ENCODE measurements around the gene WDR27.
"Not testable (repeated sequence)": the region's sequence is repeated elsewhere in the genome, so short reads cannot be mapped to it uniquely, and the experiment has no call there.

The WDR27 gene

GRCh38 chr6:169707772-169708171, 5.9 kb upstream of the WDR27 start:
- H3K36me3 ChIP-seq (ENCODE audit: control insufficient read depth, insufficient read depth, low read length) = peaks cover 29% of the 10 kb centered on the region
- H3K9me3 ChIP-seq (ENCODE audit: control insufficient read depth, low read length) = no peaks in the 10 kb centered on the region
- WGBS, 2 experiments (ENCODE audit: insufficient coverage in 2 of 2) = 70 to 94% methylated on average over 2 of the region's 2 CpGs
- H3K4me3 ChIP-seq (ENCODE audit: extremely low read depth, insufficient read depth, low read length, poor library complexity, severe bottlenecking) = no peak overlapping the region
- H3K27ac ChIP-seq (ENCODE audit: low read depth, low read length, severe bottlenecking) = no peak overlapping the region
- peaks cover 11% of the 10 kb centered on the region for H3K4me1 ChIP-seq (ENCODE audit: control insufficient read depth, insufficient read depth, low read length, poor library complexity, severe bottlenecking)

- H3K27ac ChIP-seq (ENCODE audit: low read depth, low read length, severe bottlenecking) = peak overlapping the region; percentile 88
- WGBS, 2 experiments (ENCODE audit: insufficient coverage in 2 of 2) = 5% methylated on average over 7 of the region's 22 CpGs; no CpG with 5 or more reads in 1 of the 2 experiments
- H3K36me3 ChIP-seq (ENCODE audit: control insufficient read depth, insufficient read depth, low read length) = peaks cover 32% of the 10 kb centered on the region
- no peaks in the 10 kb centered on the region for H3K9me3 ChIP-seq (ENCODE audit: control insufficient read depth, low read length)
- peak overlapping the region; percentile 83 for H3K4me3 ChIP-seq (ENCODE audit: extremely low read depth, insufficient read depth, low read length, poor library complexity, severe bottlenecking)
- H3K4me1 ChIP-seq (ENCODE audit: control insufficient read depth, insufficient read depth, low read length, poor library complexity, severe bottlenecking) = peaks cover 16% of the 10 kb centered on the region
These were observed 1.0 kb upstream of the WDR27 start for GRCh38 chr6:169702840-169703246.

GRCh38 chr6:169701311-169701953, 397 bp downstream of the WDR27 start:
- H3K36me3 ChIP-seq (ENCODE audit: control insufficient read depth, insufficient read depth, low read length) = peaks cover 39% of the 10 kb centered on the region
- peak overlapping the region; percentile 88 for H3K27ac ChIP-seq (ENCODE audit: low read depth, low read length, severe bottlenecking)
- 0 to 1% methylated on average over 41 to 54 of the region's 54 CpGs for WGBS, 2 experiments (ENCODE audit: insufficient coverage in 2 of 2)
- H3K9me3 ChIP-seq (ENCODE audit: control insufficient read depth, low read length) = peaks cover 1% of the 10 kb centered on the region
- peaks cover 16% of the 10 kb centered on the region for H3K4me1 ChIP-seq (ENCODE audit: control insufficient read depth, insufficient read depth, low read length, poor library complexity, severe bottlenecking)
- H3K4me3 ChIP-seq (ENCODE audit: extremely low read depth, insufficient read depth, low read length, poor library complexity, severe bottlenecking) = peak overlapping the region; percentile 83

- Histone ChIP-seq H3K36me3 (ENCODE audit: control insufficient read depth, insufficient read depth, low read length) (peaks cover 43% of the 10 kb centered on the region), H3K4me3 (ENCODE audit: extremely low read depth, insufficient read depth, low read length, poor library complexity, severe bottlenecking) (peak overlapping the region; percentile 83), H3K27ac (ENCODE audit: low read depth, low read length, severe bottlenecking) (peak overlapping the region; percentile 49), H3K9me3 (ENCODE audit: control insufficient read depth, low read length) (peaks cover 10% of the 10 kb centered on the region), H3K4me1 (ENCODE audit: control insufficient read depth, insufficient read depth, low read length, poor library complexity, severe bottlenecking) (peaks cover 16% of the 10 kb centered on the region)
- 28 to 57% methylated on average over 2 to 3 of the region's 5 CpGs for WGBS, 2 experiments (ENCODE audit: insufficient coverage in 2 of 2)
These were observed 1.5 kb downstream of the WDR27 start for GRCh38 chr6:169700296-169700695.

GRCh38 chr6:169697115-169697514, 4.7 kb downstream of the WDR27 start:
- not testable (repeated sequence) for H3K4me3 ChIP-seq (ENCODE audit: extremely low read depth, insufficient read depth, low read length, poor library complexity, severe bottlenecking); H3K9me3 ChIP-seq (ENCODE audit: control insufficient read depth, low read length); H3K27ac ChIP-seq (ENCODE audit: low read depth, low read length, severe bottlenecking); H3K4me1 ChIP-seq (ENCODE audit: control insufficient read depth, insufficient read depth, low read length, poor library complexity, severe bottlenecking)
- 84 to 85% methylated on average over 9 of the region's 10 CpGs for WGBS, 2 experiments (ENCODE audit: insufficient coverage in 2 of 2)
- H3K36me3 ChIP-seq (ENCODE audit: control insufficient read depth, insufficient read depth, low read length) = peaks cover 52% of the 10 kb centered on the region

GRCh38 chr6:169695131-169695530, 6.7 kb downstream of the WDR27 start:
- WGBS, 2 experiments (ENCODE audit: insufficient coverage in 2 of 2) = 94 to 100% methylated on average over 4 of the region's 5 CpGs
- peaks cover 5% of the 10 kb centered on the region for H3K4me1 ChIP-seq (ENCODE audit: control insufficient read depth, insufficient read depth, low read length, poor library complexity, severe bottlenecking)
- peaks cover 10% of the 10 kb centered on the region for H3K9me3 ChIP-seq (ENCODE audit: control insufficient read depth, low read length)
- H3K27ac ChIP-seq (ENCODE audit: low read depth, low read length, severe bottlenecking) = no peak overlapping the region
- H3K36me3 ChIP-seq (ENCODE audit: control insufficient read depth, insufficient read depth, low read length) = peaks cover 65% of the 10 kb centered on the region
- H3K4me3 ChIP-seq (ENCODE audit: extremely low read depth, insufficient read depth, low read length, poor library complexity, severe bottlenecking) = no peak overlapping the region

GRCh38 chr6:169692516-169692915, 9.3 kb downstream of the WDR27 start:
- Histone ChIP-seq H3K4me3 (ENCODE audit: extremely low read depth, insufficient read depth, low read length, poor library complexity, severe bottlenecking) (no peak overlapping the region), H3K36me3 (ENCODE audit: control insufficient read depth, insufficient read depth, low read length) (peaks cover 66% of the 10 kb centered on the region), H3K9me3 (ENCODE audit: control insufficient read depth, low read length) (peaks cover 10% of the 10 kb centered on the region), H3K27ac (ENCODE audit: low read depth, low read length, severe bottlenecking) (no peak overlapping the region), H3K4me1 (ENCODE audit: control insufficient read depth, insufficient read depth, low read length, poor library complexity, severe bottlenecking) (no peaks in the 10 kb centered on the region)
- WGBS, 2 experiments (ENCODE audit: insufficient coverage in 2 of 2) = 92 to 100% methylated on average over 3 of the region's 3 CpGs

- H3K4me3 ChIP-seq (ENCODE audit: extremely low read depth, insufficient read depth, low read length, poor library complexity, severe bottlenecking) = no peak overlapping the region
- WGBS, 2 experiments (ENCODE audit: insufficient coverage in 2 of 2) = no CpG with 5 or more reads among the region's 2 CpGs
- H3K27ac ChIP-seq (ENCODE audit: low read depth, low read length, severe bottlenecking) = no peak overlapping the region
- H3K4me1 ChIP-seq (ENCODE audit: control insufficient read depth, insufficient read depth, low read length, poor library complexity, severe bottlenecking) = no peaks in the 10 kb centered on the region
- H3K9me3 ChIP-seq (ENCODE audit: control insufficient read depth, low read length) = peaks cover 11% of the 10 kb centered on the region
- peaks cover 68% of the 10 kb centered on the region for H3K36me3 ChIP-seq (ENCODE audit: control insufficient read depth, insufficient read depth, low read length)
These were observed 10.6 kb downstream of the WDR27 start for GRCh38 chr6:169691260-169691659.

- H3K4me3 ChIP-seq (ENCODE audit: extremely low read depth, insufficient read depth, low read length, poor library complexity, severe bottlenecking) = no peak overlapping the region
- H3K36me3 ChIP-seq (ENCODE audit: control insufficient read depth, insufficient read depth, low read length) = peaks cover 63% of the 10 kb centered on the region
- H3K9me3 ChIP-seq (ENCODE audit: control insufficient read depth, low read length) = peaks cover 9% of the 10 kb centered on the region
- 93 to 97% methylated on average over 6 of the region's 6 CpGs for WGBS, 2 experiments (ENCODE audit: insufficient coverage in 2 of 2)
- H3K4me1 ChIP-seq (ENCODE audit: control insufficient read depth, insufficient read depth, low read length, poor library complexity, severe bottlenecking) = no peaks in the 10 kb centered on the region
- no peak overlapping the region for H3K27ac ChIP-seq (ENCODE audit: low read depth, low read length, severe bottlenecking)
These were observed 12.5 kb downstream of the WDR27 start for GRCh38 chr6:169689287-169689686.

GRCh38 chr6:169685860-169686259, 16.0 kb downstream of the WDR27 start:
- 100% methylated on average over 1 of the region's 2 CpGs; no CpG with 5 or more reads in 1 of the 2 experiments for WGBS, 2 experiments (ENCODE audit: insufficient coverage in 2 of 2)
- peaks cover 9% of the 10 kb centered on the region for H3K9me3 ChIP-seq (ENCODE audit: control insufficient read depth, low read length)

GRCh38 chr6:169684056-169684455, 17.8 kb downstream of the WDR27 start:
- Histone ChIP-seq H3K27ac (ENCODE audit: low read depth, low read length, severe bottlenecking) (no peak overlapping the region), H3K36me3 (ENCODE audit: control insufficient read depth, insufficient read depth, low read length) (peaks cover 66% of the 10 kb centered on the region), H3K4me3 (ENCODE audit: extremely low read depth, insufficient read depth, low read length, poor library complexity, severe bottlenecking) (no peak overlapping the region), H3K4me1 (ENCODE audit: control insufficient read depth, insufficient read depth, low read length, poor library complexity, severe bottlenecking) (no peaks in the 10 kb centered on the region), H3K9me3 (ENCODE audit: control insufficient read depth, low read length) (peaks cover 9% of the 10 kb centered on the region)
- WGBS, 2 experiments (ENCODE audit: insufficient coverage in 2 of 2) = 87 to 100% methylated on average over 1 to 2 of the region's 3 CpGs

More at GRCh38 chr6:169685860-169686259, 16.0 kb downstream of the WDR27 start:
- peaks cover 71% of the 10 kb centered on the region for H3K36me3 ChIP-seq (ENCODE audit: control insufficient read depth, insufficient read depth, low read length)
- no peak overlapping the region for H3K4me3 ChIP-seq (ENCODE audit: extremely low read depth, insufficient read depth, low read length, poor library complexity, severe bottlenecking)
- H3K27ac ChIP-seq (ENCODE audit: low read depth, low read length, severe bottlenecking) = no peak overlapping the region
- H3K4me1 ChIP-seq (ENCODE audit: control insufficient read depth, insufficient read depth, low read length, poor library complexity, severe bottlenecking) = no peaks in the 10 kb centered on the region
